ENCODE results near the gene GPC3. TPM values are rescaled to one million over a fixed set of nuclear protein-coding genes. Genes with fewer than 3 reads are reported as not detected.

Gene GPC3
- total and polyA plus RNA-seq, 2 experiments from 2014 or later = 36.8 to 60.1 TPM

DNA sequence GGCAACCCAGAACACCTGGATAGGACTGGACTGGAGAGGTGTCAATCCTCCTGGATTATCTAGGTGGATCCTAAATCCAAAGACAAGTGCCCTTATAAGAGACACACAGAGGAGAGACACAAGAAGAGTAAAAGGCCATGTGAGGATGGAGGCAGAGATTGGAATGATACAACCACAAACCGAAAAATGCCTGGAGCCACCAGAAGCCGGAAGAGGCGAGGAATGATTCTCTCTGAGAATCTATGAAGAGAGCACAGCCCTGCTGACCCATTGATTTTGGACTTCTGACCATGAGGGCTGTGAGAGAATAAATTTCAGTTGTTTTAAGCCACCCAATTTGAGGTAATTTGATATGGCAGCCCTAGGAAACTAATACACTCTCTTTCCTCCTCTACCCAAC is 20.1 kb downstream of the GPC3 start (continued):
- TF ChIP-seq, protein P1, sequence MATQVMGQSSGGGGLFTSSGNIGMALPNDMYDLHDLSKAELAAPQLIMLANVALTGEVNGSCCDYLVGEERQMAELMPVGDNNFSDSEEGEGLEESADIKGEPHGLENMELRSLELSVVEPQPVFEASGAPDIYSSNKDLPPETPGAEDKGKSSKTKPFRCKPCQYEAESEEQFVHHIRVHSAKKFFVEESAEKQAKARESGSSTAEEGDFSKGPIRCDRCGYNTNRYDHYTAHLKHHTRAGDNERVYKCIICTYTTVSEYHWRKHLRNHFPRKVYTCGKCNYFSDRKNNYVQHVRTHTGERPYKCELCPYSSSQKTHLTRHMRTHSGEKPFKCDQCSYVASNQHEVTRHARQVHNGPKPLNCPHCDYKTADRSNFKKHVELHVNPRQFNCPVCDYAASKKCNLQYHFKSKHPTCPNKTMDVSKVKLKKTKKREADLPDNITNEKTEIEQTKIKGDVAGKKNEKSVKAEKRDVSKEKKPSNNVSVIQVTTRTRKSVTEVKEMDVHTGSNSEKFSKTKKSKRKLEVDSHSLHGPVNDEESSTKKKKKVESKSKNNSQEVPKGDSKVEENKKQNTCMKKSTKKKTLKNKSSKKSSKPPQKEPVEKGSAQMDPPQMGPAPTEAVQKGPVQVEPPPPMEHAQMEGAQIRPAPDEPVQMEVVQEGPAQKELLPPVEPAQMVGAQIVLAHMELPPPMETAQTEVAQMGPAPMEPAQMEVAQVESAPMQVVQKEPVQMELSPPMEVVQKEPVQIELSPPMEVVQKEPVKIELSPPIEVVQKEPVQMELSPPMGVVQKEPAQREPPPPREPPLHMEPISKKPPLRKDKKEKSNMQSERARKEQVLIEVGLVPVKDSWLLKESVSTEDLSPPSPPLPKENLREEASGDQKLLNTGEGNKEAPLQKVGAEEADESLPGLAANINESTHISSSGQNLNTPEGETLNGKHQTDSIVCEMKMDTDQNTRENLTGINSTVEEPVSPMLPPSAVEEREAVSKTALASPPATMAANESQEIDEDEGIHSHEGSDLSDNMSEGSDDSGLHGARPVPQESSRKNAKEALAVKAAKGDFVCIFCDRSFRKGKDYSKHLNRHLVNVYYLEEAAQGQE (IDR thresholded peaks at IDR 0.05; ENCODE audit: unreplicated experiment) = no peak
- TF ChIP-seq NANOG (IDR thresholded peaks at IDR 0.05; ENCODE audit: borderline replicate concordance) = no peak
- TF ChIP-seq EZH2phosphoT487 (IDR thresholded peaks at IDR 0.05; ENCODE audit: unreplicated experiment) = no peak
- no peak for TF ChIP-seq ZNF331 (CRISPR knock-in tag; IDR thresholded peaks at IDR 0.05; ENCODE audit: low read depth)
- TF ChIP-seq, protein P2, sequence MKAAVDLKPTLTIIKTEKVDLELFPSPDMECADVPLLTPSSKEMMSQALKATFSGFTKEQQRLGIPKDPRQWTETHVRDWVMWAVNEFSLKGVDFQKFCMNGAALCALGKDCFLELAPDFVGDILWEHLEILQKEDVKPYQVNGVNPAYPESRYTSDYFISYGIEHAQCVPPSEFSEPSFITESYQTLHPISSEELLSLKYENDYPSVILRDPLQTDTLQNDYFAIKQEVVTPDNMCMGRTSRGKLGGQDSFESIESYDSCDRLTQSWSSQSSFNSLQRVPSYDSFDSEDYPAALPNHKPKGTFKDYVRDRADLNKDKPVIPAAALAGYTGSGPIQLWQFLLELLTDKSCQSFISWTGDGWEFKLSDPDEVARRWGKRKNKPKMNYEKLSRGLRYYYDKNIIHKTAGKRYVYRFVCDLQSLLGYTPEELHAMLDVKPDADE (IDR thresholded peaks at IDR 0.05) = no peak
- no peak for TF ChIP-seq JUNB (IDR thresholded peaks at IDR 0.05; ENCODE audit: unreplicated experiment)
- TF ChIP-seq ZNF114 (CRISPR knock-in tag; IDR thresholded peaks at IDR 0.05) = no peak
- TF ChIP-seq, protein P3, sequence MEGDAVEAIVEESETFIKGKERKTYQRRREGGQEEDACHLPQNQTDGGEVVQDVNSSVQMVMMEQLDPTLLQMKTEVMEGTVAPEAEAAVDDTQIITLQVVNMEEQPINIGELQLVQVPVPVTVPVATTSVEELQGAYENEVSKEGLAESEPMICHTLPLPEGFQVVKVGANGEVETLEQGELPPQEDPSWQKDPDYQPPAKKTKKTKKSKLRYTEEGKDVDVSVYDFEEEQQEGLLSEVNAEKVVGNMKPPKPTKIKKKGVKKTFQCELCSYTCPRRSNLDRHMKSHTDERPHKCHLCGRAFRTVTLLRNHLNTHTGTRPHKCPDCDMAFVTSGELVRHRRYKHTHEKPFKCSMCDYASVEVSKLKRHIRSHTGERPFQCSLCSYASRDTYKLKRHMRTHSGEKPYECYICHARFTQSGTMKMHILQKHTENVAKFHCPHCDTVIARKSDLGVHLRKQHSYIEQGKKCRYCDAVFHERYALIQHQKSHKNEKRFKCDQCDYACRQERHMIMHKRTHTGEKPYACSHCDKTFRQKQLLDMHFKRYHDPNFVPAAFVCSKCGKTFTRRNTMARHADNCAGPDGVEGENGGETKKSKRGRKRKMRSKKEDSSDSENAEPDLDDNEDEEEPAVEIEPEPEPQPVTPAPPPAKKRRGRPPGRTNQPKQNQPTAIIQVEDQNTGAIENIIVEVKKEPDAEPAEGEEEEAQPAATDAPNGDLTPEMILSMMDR (conservative IDR thresholded peaks at IDR 0.05; ENCODE audit: low read depth in 2 of 2) = no peak
- no peak for TF ChIP-seq EZH2 (IDR thresholded peaks at IDR 0.05; ENCODE audit: low read depth, unreplicated experiment)
- TF ChIP-seq CREB1 (CRISPR knock-in tag; IDR thresholded peaks at IDR 0.05; ENCODE audit: low read depth) = no peak
- no peak for TF ChIP-seq STAT1 (IDR thresholded peaks at IDR 0.05; ENCODE audit: unreplicated experiment)
- no peak for TF ChIP-seq POLR2AphosphoS5 (IDR thresholded peaks at IDR 0.05; ENCODE audit: low read depth)

DNA sequence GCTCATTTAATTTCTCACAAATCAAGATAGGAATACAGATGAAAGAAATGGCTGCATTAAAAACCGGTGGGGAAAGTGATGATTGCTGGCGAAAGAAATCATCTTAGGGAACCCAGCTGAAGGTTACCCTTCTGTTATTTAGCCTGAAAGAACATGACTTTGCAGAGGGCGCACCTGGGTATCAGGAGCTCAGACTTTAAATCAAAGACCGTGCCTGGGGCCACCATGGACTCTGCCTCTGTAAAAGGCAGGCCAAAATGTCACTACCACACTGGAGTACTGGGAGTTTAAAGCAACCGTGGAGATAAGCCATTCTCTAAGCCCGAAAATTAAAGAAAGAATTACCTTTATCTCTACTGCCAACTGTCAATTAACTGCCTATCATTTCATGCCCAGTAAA is 24.3 kb downstream of the GPC3 start:
- Mint-ChIP-seq H3K36me3 (ENCODE audit: low read depth) (no peaks in the 10 kb centered on the region), H3K4me1 (peaks cover 13% of the 10 kb centered on the region), H3K4me3 (no peak overlapping the region), H3K27me3 (ENCODE audit: insufficient read depth, low read depth, poor library complexity) (no peaks in the 10 kb centered on the region), H3K9me3 (no peaks in the 10 kb centered on the region; the same call in 2 of the 3 replicates), H3K27ac (no peak overlapping the region)
- Histone ChIP-seq H3K4me1 (ENCODE audit: insufficient read depth) (peaks cover 13% of the 10 kb centered on the region), H3K27me3 (ENCODE audit: insufficient read depth) (no peaks in the 10 kb centered on the region), H4K20me1 (replicated peaks; ENCODE audit: insufficient read depth) (no peaks in the 10 kb centered on the region), H2AFZ (no peak overlapping the region), H3K4me3 (no peak overlapping the region), H3K9me2 (ENCODE audit: insufficient read depth) (no peaks in the 10 kb centered on the region), H3K27ac (ENCODE audit: low read depth) (no peak overlapping the region), H3K36me3 (ENCODE audit: insufficient read depth) (no peaks in the 10 kb centered on the region), H3K4me2 (no peak overlapping the region), H3F3A (replicated peaks; ENCODE audit: low read depth) (no peaks in the 10 kb centered on the region), H3K79me2 (replicated peaks; ENCODE audit: insufficient read depth) (no peaks in the 10 kb centered on the region)
- ATAC-seq (no peak), DNase-seq (ENCODE audit: low spot score) (no peak)
- TF ChIP-seq, protein P3 (conservative IDR thresholded peaks at IDR 0.05; ENCODE audit: low read depth in 2 of 2) = no peak
- TF ChIP-seq ZNF114 (CRISPR knock-in tag; IDR thresholded peaks at IDR 0.05) (no peak), STAT1 (IDR thresholded peaks at IDR 0.05; ENCODE audit: unreplicated experiment) (no peak), POLR2AphosphoS5 (IDR thresholded peaks at IDR 0.05; ENCODE audit: low read depth) (no peak), CREB1 (CRISPR knock-in tag; IDR thresholded peaks at IDR 0.05; ENCODE audit: low read depth) (no peak), EZH2phosphoT487 (IDR thresholded peaks at IDR 0.05; ENCODE audit: unreplicated experiment) (no peak), EZH2 (IDR thresholded peaks at IDR 0.05; ENCODE audit: low read depth, unreplicated experiment) (no peak), NANOG (IDR thresholded peaks at IDR 0.05; ENCODE audit: borderline replicate concordance) (no peak)
- TF ChIP-seq, protein P2 (IDR thresholded peaks at IDR 0.05) = no peak

Data from GM23338 (cell line).